Erythroblast (primary cell): ENCODE data around the gene FASN.

Source experiments
- DNase-seq, 2 experiments: peaks; one replicate each; lab custom pipeline; 2025; lab: John Stamatoyannopoulos, UW
- GATA1 ChIP-seq: IDR thresholded peaks from 2 replicates; pipeline ENCODE4 v1.6.1; 2011; ENCODE audit warnings: low read depth, mild to moderate bottlenecking, control low read depth, low read length, moderate library complexity
- POLR2A ChIP-seq: IDR thresholded peaks from 2 replicates; pipeline ENCODE4 v1.6.1; 2011; ENCODE audit warnings: mild to moderate bottlenecking, low read length

FASN gene

GRCh38 chr17:82092094-82092586 lies 5.9 kb downstream of the FASN start:
- DNase-seq, result no peak
- TF ChIP-seq GATA1 (no peak), POLR2A (peak; percentile 25)

GRCh38 chr17:82091264-82092066 lies 6.6 kb downstream of the FASN start:
- DNase-seq, result no peak
- no peak for TF ChIP-seq POLR2A
- no peak for TF ChIP-seq GATA1

GRCh38 chr17:82090549-82091263 lies 7.3 kb downstream of the FASN start:
- DNase-seq, result no peak
- TF ChIP-seq POLR2A (peak; percentile 9), GATA1 (no peak)

- no peak for TF ChIP-seq POLR2A
- no peak for TF ChIP-seq GATA1
- DNase-seq, result no peak
Measured at GRCh38 chr17:82089723-82090548, 8.1 kb downstream of the FASN start.

GRCh38 chr17:82088838-82089722 lies 9.0 kb downstream of the FASN start:
- no peak for TF ChIP-seq POLR2A
- no peak for TF ChIP-seq GATA1
- DNase-seq, result no peak

GRCh38 chr17:82087961-82088837 lies 9.8 kb downstream of the FASN start:
- TF ChIP-seq GATA1, result no peak
- no peak for TF ChIP-seq POLR2A

GRCh38 chr17:82086941-82087906 lies 10.8 kb downstream of the FASN start:
- TF ChIP-seq POLR2A, result no peak
- no peak for TF ChIP-seq GATA1
- no peak for DNase-seq

More at GRCh38 chr17:82087961-82088837, 9.8 kb downstream of the FASN start:
- DNase-seq, result no peak

- DNase-seq, result no peak
- TF ChIP-seq POLR2A, result no peak
Measured at GRCh38 chr17:82085931-82086764, 11.9 kb downstream of the FASN start.

- DNase-seq, result no peak
- TF ChIP-seq GATA1, result no peak
- no peak for TF ChIP-seq POLR2A
Measured at GRCh38 chr17:82085031-82085861, 12.8 kb downstream of the FASN start.
